ENCODE measurements around the gene EVX2.

DNA sequence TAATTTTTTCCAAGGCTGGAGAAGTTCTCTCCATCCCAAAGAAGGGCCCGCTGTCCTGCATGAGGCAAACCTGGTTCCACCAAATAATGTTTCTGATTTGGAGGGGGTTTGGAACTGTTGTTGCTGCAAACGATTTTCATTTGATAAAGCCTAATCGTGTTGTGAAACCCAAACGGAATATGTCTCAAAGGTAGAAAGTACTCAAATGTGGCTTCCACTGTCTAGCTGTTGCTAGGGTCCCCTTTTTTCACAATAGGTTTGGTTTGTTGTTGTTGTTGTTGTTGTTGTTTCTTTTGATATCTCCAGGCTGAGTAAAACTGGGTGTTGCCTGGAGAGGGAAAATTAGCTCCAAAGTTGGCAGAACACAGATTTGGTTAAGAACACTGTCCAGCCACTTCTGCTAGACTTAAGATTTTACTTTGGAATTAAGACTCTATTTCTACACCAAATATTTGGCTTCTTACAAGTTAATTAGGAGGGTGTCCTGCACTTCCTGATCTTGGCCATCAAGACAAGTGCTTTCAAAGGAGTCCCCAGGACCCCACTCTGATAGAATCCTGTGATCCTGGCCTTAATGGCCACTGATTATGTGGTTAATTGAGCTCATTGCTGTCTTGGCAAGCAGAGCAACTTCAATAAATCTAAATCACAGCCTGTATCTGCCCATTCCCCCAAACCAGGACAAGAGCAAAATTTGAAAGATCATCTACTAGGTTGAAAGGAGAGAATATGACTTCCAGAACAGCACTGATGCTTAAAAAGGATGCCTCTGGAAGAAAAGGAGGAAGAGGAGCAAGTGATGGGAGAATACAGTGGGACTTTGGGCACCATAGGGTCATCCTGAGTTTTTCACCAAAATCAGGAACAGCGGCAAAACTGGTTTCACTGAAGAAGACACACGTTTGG, 5.4 kb upstream of the EVX2 start:
- TF ChIP-seq, protein P1, sequence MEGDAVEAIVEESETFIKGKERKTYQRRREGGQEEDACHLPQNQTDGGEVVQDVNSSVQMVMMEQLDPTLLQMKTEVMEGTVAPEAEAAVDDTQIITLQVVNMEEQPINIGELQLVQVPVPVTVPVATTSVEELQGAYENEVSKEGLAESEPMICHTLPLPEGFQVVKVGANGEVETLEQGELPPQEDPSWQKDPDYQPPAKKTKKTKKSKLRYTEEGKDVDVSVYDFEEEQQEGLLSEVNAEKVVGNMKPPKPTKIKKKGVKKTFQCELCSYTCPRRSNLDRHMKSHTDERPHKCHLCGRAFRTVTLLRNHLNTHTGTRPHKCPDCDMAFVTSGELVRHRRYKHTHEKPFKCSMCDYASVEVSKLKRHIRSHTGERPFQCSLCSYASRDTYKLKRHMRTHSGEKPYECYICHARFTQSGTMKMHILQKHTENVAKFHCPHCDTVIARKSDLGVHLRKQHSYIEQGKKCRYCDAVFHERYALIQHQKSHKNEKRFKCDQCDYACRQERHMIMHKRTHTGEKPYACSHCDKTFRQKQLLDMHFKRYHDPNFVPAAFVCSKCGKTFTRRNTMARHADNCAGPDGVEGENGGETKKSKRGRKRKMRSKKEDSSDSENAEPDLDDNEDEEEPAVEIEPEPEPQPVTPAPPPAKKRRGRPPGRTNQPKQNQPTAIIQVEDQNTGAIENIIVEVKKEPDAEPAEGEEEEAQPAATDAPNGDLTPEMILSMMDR (IDR thresholded peaks at IDR 0.05; ENCODE audit: borderline replicate concordance, extremely low read depth, low read length, poor library complexity, severe bottlenecking) = no peak
- no peak for TF ChIP-seq EZH2 (IDR thresholded peaks at IDR 0.05; ENCODE audit: borderline replicate concordance, low read depth, low read length, severe bottlenecking)

Data from DND-41 (cell line).